HUES6 (cell line): ENCODE results near the gene PRODH2.
"Not testable (repeated sequence)": the region's sequence is repeated elsewhere in the genome, so short reads cannot be mapped to it uniquely, and the experiment has no call there.

Experiments used
- H3K27ac ChIP-seq: 2 replicates; pipeline ENCODE4 v1.7.0; 2013; ENCODE audit warnings: low read depth, mild to moderate bottlenecking, low read length, inconsistent platforms
- H3K27me3 ChIP-seq: 2 replicates; pipeline ENCODE4 v1.6.1; 2013; ENCODE audit warnings: low read length; ENCODE audit not compliant: control insufficient read depth, insufficient read depth
- H3K36me3 ChIP-seq: 2 replicates; pipeline ENCODE4 v1.6.1; 2013; ENCODE audit warnings: low read length; ENCODE audit not compliant: control insufficient read depth, insufficient read depth
- H3K4me1 ChIP-seq: 2 replicates; pipeline ENCODE4 v1.6.1; 2013; ENCODE audit warnings: low read length; ENCODE audit not compliant: control insufficient read depth, insufficient read depth
- H3K4me3 ChIP-seq: 2 replicates; pipeline ENCODE4 v1.5.1; 2013; ENCODE audit warnings: low read depth, low read length
- H3K9ac ChIP-seq: one replicate; pipeline ENCODE4 v1.6.1; 2013; ENCODE audit warnings: mild to moderate bottlenecking, low read length
- H3K9me3 ChIP-seq: 2 replicates; pipeline ENCODE4 v1.6.1; 2013; ENCODE audit warnings: low read depth, low read length; ENCODE audit not compliant: control insufficient read depth, insufficient read depth

The PRODH2 gene

GRCh38 chr19:35813043-35813890 lies 622 bp upstream of the PRODH2 start:
- H3K36me3 ChIP-seq: no peaks in the 10 kb centered on the region
- H3K4me3 ChIP-seq: no peak overlapping the region
- H3K9ac ChIP-seq: no peak overlapping the region
- H3K27ac ChIP-seq: no peak overlapping the region
- H3K4me1 ChIP-seq: peaks cover 10% of the 10 kb centered on the region; the same call in 1 of the 2 replicates
- no peaks in the 10 kb centered on the region for H3K9me3 ChIP-seq
- no peaks in the 10 kb centered on the region; the same call in 1 of the 2 replicates for H3K27me3 ChIP-seq

- H3K27me3 ChIP-seq: no peaks in the 10 kb centered on the region; the same call in 1 of the 2 replicates
Observed at GRCh38 chr19:35811317-35812219, 1.1 kb downstream of the PRODH2 start.

GRCh38 chr19:35807633-35808032 lies 5.0 kb downstream of the PRODH2 start:
- no peaks in the 10 kb centered on the region for H3K36me3 ChIP-seq
- no peaks in the 10 kb centered on the region; the same call in 1 of the 2 replicates for H3K27me3 ChIP-seq
- no peak overlapping the region for H3K9ac ChIP-seq

More at GRCh38 chr19:35811317-35812219, 1.1 kb downstream of the PRODH2 start:
- H3K9me3 ChIP-seq: no peaks in the 10 kb centered on the region
- H3K4me1 ChIP-seq: peaks cover 11% of the 10 kb centered on the region; the same call in 1 of the 2 replicates
- H3K27ac ChIP-seq: no peak overlapping the region
- H3K4me3 ChIP-seq: no peak overlapping the region
- no peak overlapping the region for H3K9ac ChIP-seq
- no peaks in the 10 kb centered on the region for H3K36me3 ChIP-seq

GRCh38 chr19:35806597-35806996 lies 6.0 kb downstream of the PRODH2 start:
- H3K9ac ChIP-seq: no peak overlapping the region
- H3K36me3 ChIP-seq: no peaks in the 10 kb centered on the region
- H3K4me1 ChIP-seq: 0 out of 2 replicates have a peak, but pooled peaks cover 5% of the 10 kb centered on the region
- H3K27ac ChIP-seq: no peak overlapping the region
- no peak overlapping the region for H3K4me3 ChIP-seq
- no peaks in the 10 kb centered on the region for H3K9me3 ChIP-seq
- no peaks in the 10 kb centered on the region; the same call in 1 of the 2 replicates for H3K27me3 ChIP-seq

More at GRCh38 chr19:35807633-35808032, 5.0 kb downstream of the PRODH2 start:
- no peak overlapping the region for H3K27ac ChIP-seq
- 0 out of 2 replicates have a peak, but pooled peaks cover 5% of the 10 kb centered on the region for H3K4me1 ChIP-seq
- no peaks in the 10 kb centered on the region for H3K9me3 ChIP-seq
- H3K4me3 ChIP-seq: no peak overlapping the region

GRCh38 chr19:35805526-35806102 lies 7.0 kb downstream of the PRODH2 start:
- Histone ChIP-seq H3K27me3 (no peaks in the 10 kb centered on the region; the same call in 1 of the 2 replicates), H3K36me3 (no peaks in the 10 kb centered on the region), H3K9ac (no peak overlapping the region)

GRCh38 chr19:35801828-35802227 lies 10.8 kb downstream of the PRODH2 start:
- H3K36me3 ChIP-seq: no peaks in the 10 kb centered on the region
- H3K4me3 ChIP-seq: no peak overlapping the region
- H3K9me3 ChIP-seq: no peaks in the 10 kb centered on the region

More at GRCh38 chr19:35805526-35806102, 7.0 kb downstream of the PRODH2 start:
- Histone ChIP-seq H3K4me3 (no peak overlapping the region), H3K4me1 (0 out of 2 replicates have a peak, but pooled peaks cover 5% of the 10 kb centered on the region), H3K27ac (no peak overlapping the region), H3K9me3 (no peaks in the 10 kb centered on the region)

GRCh38 chr19:35797663-35798062 lies 15.0 kb downstream of the PRODH2 start:
- Histone ChIP-seq H3K4me1 (peaks cover 7% of the 10 kb centered on the region), H3K27ac (no peak overlapping the region), H3K36me3 (no peaks in the 10 kb centered on the region), H3K9ac (no peak overlapping the region), H3K27me3 (peaks cover 24% of the 10 kb centered on the region), H3K4me3 (peak overlapping the region; percentile 10; the same call in 1 of the 2 replicates), H3K9me3 (no peaks in the 10 kb centered on the region)

More at GRCh38 chr19:35801828-35802227, 10.8 kb downstream of the PRODH2 start:
- H3K27ac ChIP-seq: no peak overlapping the region
- peaks cover 7% of the 10 kb centered on the region for H3K4me1 ChIP-seq
- peaks cover 11% of the 10 kb centered on the region for H3K27me3 ChIP-seq
- no peak overlapping the region for H3K9ac ChIP-seq

- H3K27me3 ChIP-seq: peaks cover 24% of the 10 kb centered on the region
- peak overlapping the region; percentile 52 for H3K4me3 ChIP-seq
- H3K36me3 ChIP-seq: no peaks in the 10 kb centered on the region
- H3K4me1 ChIP-seq: peaks cover 7% of the 10 kb centered on the region
- no peak overlapping the region for H3K27ac ChIP-seq
- no peaks in the 10 kb centered on the region for H3K9me3 ChIP-seq
- H3K9ac ChIP-seq: no peak overlapping the region
Observed at GRCh38 chr19:35796645-35797542, 15.8 kb downstream of the PRODH2 start.

GRCh38 chr19:35795564-35795963 lies 17.1 kb downstream of the PRODH2 start:
- H3K4me1 ChIP-seq: peaks cover 10% of the 10 kb centered on the region
- H3K27me3 ChIP-seq: peaks cover 24% of the 10 kb centered on the region
- not testable (repeated sequence) for H3K9ac ChIP-seq, H3K9me3 ChIP-seq, H3K4me3 ChIP-seq, H3K27ac ChIP-seq, H3K36me3 ChIP-seq
